ENCODE results near the gene POLR2L.

The POLR2L gene

GRCh38 chr11:837189-837989, 4.9 kb downstream of the POLR2L start:
- DNase-seq = no peak

- DNase-seq = no peak
Observed at GRCh38 chr11:836700-837099, 5.6 kb downstream of the POLR2L start.

GRCh38 chr11:836274-836673, 6.1 kb downstream of the POLR2L start:
- no peak for DNase-seq

- no peak for DNase-seq
Observed at GRCh38 chr11:834371-835316, 7.7 kb downstream of the POLR2L start.

- no peak for DNase-seq
Observed at GRCh38 chr11:833849-834311, 8.4 kb downstream of the POLR2L start.

- DNase-seq = no peak
Observed at GRCh38 chr11:833114-833791, 9.1 kb downstream of the POLR2L start.

GRCh38 chr11:832529-833113, 9.7 kb downstream of the POLR2L start, which contains the start of gene CD151:
Gene CD151 (plus strand): TSS chr11:832952. CDS start chr11:836070, 3,118 bp downstream.
- no peak for DNase-seq

GRCh38 chr11:831961-832528, 10.3 kb downstream of the POLR2L start:
- no peak for DNase-seq

GRCh38 chr11:831118-831864, 11.0 kb downstream of the POLR2L start:
- DNase-seq = no peak

GRCh38 chr11:830295-831117, 11.8 kb downstream of the POLR2L start:
- no peak for DNase-seq

- DNase-seq = no peak
Observed at GRCh38 chr11:829847-830294, 12.5 kb downstream of the POLR2L start.

GRCh38 chr11:829176-829846, 13.0 kb downstream of the POLR2L start:
- DNase-seq = no peak

GRCh38 chr11:828506-829175, 13.7 kb downstream of the POLR2L start:
- DNase-seq = no peak

GRCh38 chr11:827897-828192, 14.5 kb downstream of the POLR2L start, which contains the start of gene CRACR2B:
Gene CRACR2B (plus strand): TSS chr11:827919. CDS start chr11:828608, 689 bp downstream.
- no peak for DNase-seq

GRCh38 chr11:827146-827896, 15.0 kb downstream of the POLR2L start:
- DNase-seq = no peak

GRCh38 chr11:826836-827145, 15.5 kb downstream of the POLR2L start:
- no peak for DNase-seq

- no peak for DNase-seq
Observed at GRCh38 chr11:826227-826621, 16.1 kb downstream of the POLR2L start.

- DNase-seq = no peak
Observed at GRCh38 chr11:825366-826226, 16.7 kb downstream of the POLR2L start.

All from midbrain (tissue), 1 donor.